ENCODE data around the gene MEIKIN. TPM values are rescaled to one million over a fixed set of nuclear protein-coding genes. Genes with fewer than 3 reads are reported as not detected.

MEIKIN gene
- total RNA-seq, 1 donor from 2014 or later = not detected

- Mint-ChIP-seq H3K27ac (ENCODE audit: unreplicated experiment) (no peak overlapping the region), H3K36me3 (ENCODE audit: unreplicated experiment) (peaks cover 10% of the 10 kb centered on the region), H3K9me3 (ENCODE audit: unreplicated experiment) (no peaks in the 10 kb centered on the region), H3K27me3 (ENCODE audit: unreplicated experiment) (no peaks in the 10 kb centered on the region), H3K4me3 (ENCODE audit: unreplicated experiment) (no peak overlapping the region), H3K4me1 (ENCODE audit: unreplicated experiment) (peaks cover 21% of the 10 kb centered on the region)
- DNase-seq (ENCODE audit: extremely low spot score, unreplicated experiment) = no peak
- TF ChIP-seq, protein P1, sequence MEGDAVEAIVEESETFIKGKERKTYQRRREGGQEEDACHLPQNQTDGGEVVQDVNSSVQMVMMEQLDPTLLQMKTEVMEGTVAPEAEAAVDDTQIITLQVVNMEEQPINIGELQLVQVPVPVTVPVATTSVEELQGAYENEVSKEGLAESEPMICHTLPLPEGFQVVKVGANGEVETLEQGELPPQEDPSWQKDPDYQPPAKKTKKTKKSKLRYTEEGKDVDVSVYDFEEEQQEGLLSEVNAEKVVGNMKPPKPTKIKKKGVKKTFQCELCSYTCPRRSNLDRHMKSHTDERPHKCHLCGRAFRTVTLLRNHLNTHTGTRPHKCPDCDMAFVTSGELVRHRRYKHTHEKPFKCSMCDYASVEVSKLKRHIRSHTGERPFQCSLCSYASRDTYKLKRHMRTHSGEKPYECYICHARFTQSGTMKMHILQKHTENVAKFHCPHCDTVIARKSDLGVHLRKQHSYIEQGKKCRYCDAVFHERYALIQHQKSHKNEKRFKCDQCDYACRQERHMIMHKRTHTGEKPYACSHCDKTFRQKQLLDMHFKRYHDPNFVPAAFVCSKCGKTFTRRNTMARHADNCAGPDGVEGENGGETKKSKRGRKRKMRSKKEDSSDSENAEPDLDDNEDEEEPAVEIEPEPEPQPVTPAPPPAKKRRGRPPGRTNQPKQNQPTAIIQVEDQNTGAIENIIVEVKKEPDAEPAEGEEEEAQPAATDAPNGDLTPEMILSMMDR (IDR thresholded peaks at IDR 0.05) = no peak
Measured at GRCh38 chr5:131769336-131769735, 176.1 kb downstream of the MEIKIN start.

GRCh38 chr5:131767891-131768290 is 177.6 kb downstream of the MEIKIN start:
- Mint-ChIP-seq H3K36me3 (ENCODE audit: unreplicated experiment) (peaks cover 16% of the 10 kb centered on the region), H3K9me3 (ENCODE audit: unreplicated experiment) (peaks cover under 1% of the 10 kb centered on the region), H3K4me1 (ENCODE audit: unreplicated experiment) (peaks cover 19% of the 10 kb centered on the region), H3K4me3 (ENCODE audit: unreplicated experiment) (no peak overlapping the region), H3K27me3 (ENCODE audit: unreplicated experiment) (no peaks in the 10 kb centered on the region), H3K27ac (ENCODE audit: unreplicated experiment) (no peak overlapping the region)
- DNase-seq (ENCODE audit: extremely low spot score, unreplicated experiment) = no peak
- TF ChIP-seq, protein P1 (IDR thresholded peaks at IDR 0.05) = no peak

DNA sequence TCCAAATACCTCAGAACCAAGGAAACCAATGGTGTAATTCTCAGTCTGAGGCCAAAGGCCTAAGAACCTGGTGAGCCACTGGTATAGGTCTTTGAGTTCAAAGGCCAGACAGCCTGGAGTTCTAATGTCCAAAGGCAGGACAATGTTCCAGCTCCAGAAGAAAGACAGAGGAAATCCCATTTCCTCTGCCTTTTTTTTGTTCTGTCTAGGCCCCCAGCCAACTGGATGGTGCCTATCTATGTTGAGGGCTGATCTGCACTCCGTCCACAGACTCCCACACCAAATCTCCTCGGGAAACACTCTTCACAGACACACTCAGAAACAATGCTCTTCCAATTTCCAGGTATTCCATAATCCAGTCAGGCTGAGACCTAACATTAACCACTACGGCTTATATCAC is 178.8 kb downstream of the MEIKIN start:
- H3K27ac Mint-ChIP-seq (ENCODE audit: unreplicated experiment) = no peak overlapping the region
- DNase-seq (ENCODE audit: extremely low spot score, unreplicated experiment) = no peak
- TF ChIP-seq, protein P1 (IDR thresholded peaks at IDR 0.05) = no peak
- peaks cover 20% of the 10 kb centered on the region for H3K36me3 Mint-ChIP-seq (ENCODE audit: unreplicated experiment)
- no peak overlapping the region for H3K4me3 Mint-ChIP-seq (ENCODE audit: unreplicated experiment)
- H3K4me1 Mint-ChIP-seq (ENCODE audit: unreplicated experiment) = peaks cover 23% of the 10 kb centered on the region
- H3K9me3 Mint-ChIP-seq (ENCODE audit: unreplicated experiment) = peaks cover 6% of the 10 kb centered on the region
- H3K27me3 Mint-ChIP-seq (ENCODE audit: unreplicated experiment) = no peaks in the 10 kb centered on the region

- DNase-seq (ENCODE audit: extremely low spot score, unreplicated experiment) = no peak
- H3K27me3 Mint-ChIP-seq (ENCODE audit: unreplicated experiment) = no peaks in the 10 kb centered on the region
- peaks cover 6% of the 10 kb centered on the region for H3K9me3 Mint-ChIP-seq (ENCODE audit: unreplicated experiment)
- H3K4me1 Mint-ChIP-seq (ENCODE audit: unreplicated experiment) = peaks cover 34% of the 10 kb centered on the region
- TF ChIP-seq, protein P1 (IDR thresholded peaks at IDR 0.05) = no peak
- no peak overlapping the region for H3K4me3 Mint-ChIP-seq (ENCODE audit: unreplicated experiment)
- H3K27ac Mint-ChIP-seq (ENCODE audit: unreplicated experiment) = peak overlapping the region; percentile 8
- H3K36me3 Mint-ChIP-seq (ENCODE audit: unreplicated experiment) = peaks cover 20% of the 10 kb centered on the region
Measured at GRCh38 chr5:131765261-131765660, 180.2 kb downstream of the MEIKIN start.

GRCh38 chr5:131763968-131764367 is 181.5 kb downstream of the MEIKIN start:
- TF ChIP-seq, protein P1 (IDR thresholded peaks at IDR 0.05) = no peak
- H3K4me1 Mint-ChIP-seq (ENCODE audit: unreplicated experiment) = peaks cover 28% of the 10 kb centered on the region
- peaks cover 6% of the 10 kb centered on the region for H3K9me3 Mint-ChIP-seq (ENCODE audit: unreplicated experiment)
- peaks cover 20% of the 10 kb centered on the region for H3K36me3 Mint-ChIP-seq (ENCODE audit: unreplicated experiment)
- DNase-seq (ENCODE audit: extremely low spot score, unreplicated experiment) = no peak
- no peaks in the 10 kb centered on the region for H3K27me3 Mint-ChIP-seq (ENCODE audit: unreplicated experiment)
- no peak overlapping the region for H3K4me3 Mint-ChIP-seq (ENCODE audit: unreplicated experiment)
- no peak overlapping the region for H3K27ac Mint-ChIP-seq (ENCODE audit: unreplicated experiment)

Measured in osteocyte (in vitro differentiated cells).